Lung (tissue), 13 donors: ENCODE measurements around the gene EEF1AKMT2. TPM values are rescaled to one million over a fixed set of nuclear protein-coding genes. Genes with fewer than 3 reads are reported as not detected.
A peak's percentile ranks its signal among the peaks of the same experiment; 100 is the strongest.

Experiments
- ATAC-seq: fragments of 200-7000 bp; cut with Tn5 transposase; one replicate; pipeline ENCODE4 v1.9.1; 2020; ENCODE audit warnings: moderate number of reproducible peaks; ENCODE audit not compliant: insufficient read depth, low FRiP score
- DNase-seq, 3 donors: peaks; one replicate each; pipeline ENCODE4 v3.0.0-alpha.2; 2013 to 2017
- H3K27ac ChIP-seq, 2 donors: one replicate each; pipeline ENCODE4 v1.5.1; 2013; ENCODE audit warnings: mild to moderate bottlenecking in 2 of 2, moderate library complexity in 2 of 2, control low read depth in 1 of 2, inconsistent platforms in 1 of 2, low read depth in 1 of 2, low read length in 1 of 2
- H3K27me3 ChIP-seq, 3 donors: one replicate each; pipeline ENCODE4 v1.5.1; 2013; ENCODE audit warnings: low read length in 2 of 3; ENCODE audit not compliant: control insufficient read depth in 3 of 3, insufficient read depth in 3 of 3
- H3K36me3 ChIP-seq, 4 donors: one replicate each; pipeline ENCODE4 v1.5.1; 2013; ENCODE audit warnings: low read length in 4 of 4, mild to moderate bottlenecking in 1 of 4, moderate library complexity in 1 of 4; ENCODE audit not compliant: control insufficient read depth in 4 of 4, insufficient read depth in 4 of 4
- H3K4me1 ChIP-seq, 5 donors: one replicate each; pipeline ENCODE4 v1.5.1; 2013; ENCODE audit warnings: low read length in 5 of 5, mild to moderate bottlenecking in 2 of 5, moderate library complexity in 1 of 5; ENCODE audit not compliant: control insufficient read depth in 5 of 5, insufficient read depth in 5 of 5
- H3K4me3 ChIP-seq: one replicate; pipeline ENCODE4 v1.5.1; 2013; ENCODE audit warnings: mild to moderate bottlenecking, control low read depth, moderate library complexity
- H3K9ac ChIP-seq, 2 donors: one replicate each; pipeline ENCODE4 v1.5.1; 2013; ENCODE audit warnings: low read length in 2 of 2, control low read depth in 1 of 2; ENCODE audit not compliant: insufficient read depth in 1 of 2
- H3K9me3 ChIP-seq, 4 donors: one replicate each; pipeline ENCODE4 v1.5.1; 2013; ENCODE audit warnings: low read length in 3 of 4, mild to moderate bottlenecking in 1 of 4, moderate library complexity in 1 of 4; ENCODE audit not compliant: control insufficient read depth in 4 of 4, insufficient read depth in 3 of 4
- CTCF ChIP-seq: IDR thresholded peaks from 2 replicates; pipeline ENCODE4 v1.5.1; 2012; ENCODE audit warnings: mild to moderate bottlenecking; ENCODE audit errors: control extremely low read depth, extremely low read depth
- WGBS, 2 donors: extraction: QIAGEN DNeasy Blood & Tissue Kit; methylation state at CpG; one replicate each; pipeline ENCODE4 v1.1.7; 2013; 5-methylcytosine and 5-hydroxymethylcytosine counted together
- polyA plus RNA-seq, 2 donors: library from polyadenylated mRNA; stranded (reverse); fragments of 200-250 nt; gene quantifications; one replicate each; pipeline ENCODE4 v1.2.1, GENCODE V29; 2013
- small RNA-seq: library from RNA; depleted of rRNA; stranded (forward); fragments of <200 nt; gene quantifications from one replicate; pipeline ENCODE3, GENCODE V24; 2014; ENCODE audit warnings: low replicate concordance
- total RNA-seq, 2 donors: library from RNA; depleted of rRNA in 1 of 2; stranded (reverse); fragments of >200 nt in 1 of 2; gene quantifications; one replicate each; pipeline ENCODE4 v1.2.1, GENCODE V29; 2014 to 2021
- donor health status: control.
- donor health status: control.
- donor health status: Bipolar disorder and iron deficiency.
- donor health status: healthy.
- donor health status: DM: yes; HTN: yes; CAD: no.

The EEF1AKMT2 gene
- total and polyA plus RNA-seq, 4 donors: 9.0 to 37.9 (median 16.0) TPM

- Histone ChIP-seq H3K27me3 (no peaks in the 10 kb centered on the region), H3K4me3 (no peak overlapping the region), H3K27ac (peak overlapping the region; percentile 5 to 58), H3K4me1 (peaks cover 21 to 66% (median 41%) of the 10 kb centered on the region in 5 donors), H3K36me3 (peaks cover 0 to 14% (median 10%) of the 10 kb centered on the region in 4 donors), H3K9ac (no peak overlapping the region), H3K9me3 (no peaks in the 10 kb centered on the region)
- ATAC-seq (no peak), DNase-seq (peak in 2 of 3 donors; percentile 59 to 79)
- 50 to 51% methylated on average over 9 of the region's 9 CpGs for WGBS, 2 donors
- no peak for TF ChIP-seq CTCF
Measured at GRCh38 chr10:124708246-124708779, 83.4 kb downstream of the EEF1AKMT2 start.

Small RNA genes lying within 50 kb of the gene (small RNA-seq; reads per million reads assigned to genes)
- gene RF00019: not detected

Other genes starting within 250 kb of the EEF1AKMT2 start
- gene FAM53B, start 47.5 kb downstream of the EEF1AKMT2 start, total RNA-seq: 10 to 100 TPM; 21.0 to 45.4 TPM
- 10 to 100 TPM; 14.6 to 15.3 TPM for gene FAM53B, start 47.5 kb downstream of the EEF1AKMT2 start, polyA plus RNA-seq
- gene ABRAXAS2, start 9.9 kb upstream of the EEF1AKMT2 start, total RNA-seq: 10 to 100 TPM; 11.8 to 12.8 TPM
- 1 to 10 TPM; 5.3 to 9.1 TPM for gene ABRAXAS2, start 9.9 kb upstream of the EEF1AKMT2 start, polyA plus RNA-seq
- 10 to 100 TPM; 13.6 to 45.5 TPM for gene ZRANB1, start 150.2 kb upstream of the EEF1AKMT2 start, total RNA-seq
- 1 to 10 TPM; 6.3 to 8.0 TPM for gene ZRANB1, start 150.2 kb upstream of the EEF1AKMT2 start, polyA plus RNA-seq